H9 (cell line): ENCODE results near the gene TUBA4A. TPM values are rescaled to one million over a fixed set of nuclear protein-coding genes. Genes with fewer than 3 reads are reported as not detected.

Experiments used
- DNase-seq: peaks from one replicate; pipeline ENCODE4 v3.0.0-alpha.2; 2017
- H2AFZ ChIP-seq: one replicate; pipeline ENCODE4 v1.6.1; 2013; ENCODE audit warnings: mild to moderate bottlenecking, low read length, control low read depth, moderate library complexity
- H2AK5ac ChIP-seq: 2 replicates; pipeline ENCODE4 v1.6.1; 2013; ENCODE audit warnings: low read length, control low read depth, mixed read lengths; ENCODE audit not compliant: insufficient read length
- H2BK120ac ChIP-seq: one replicate; pipeline ENCODE4 v1.6.1; 2013; ENCODE audit warnings: low read depth, mild to moderate bottlenecking, low read length, control low read depth, inconsistent platforms; ENCODE audit not compliant: poor library complexity, severe bottlenecking
- H2BK12ac ChIP-seq: 2 replicates; pipeline ENCODE4 v1.6.1; 2013; ENCODE audit warnings: low read length, control low read depth, mixed read lengths, low read depth; ENCODE audit not compliant: insufficient read length
- H2BK15ac ChIP-seq: 2 replicates; pipeline ENCODE4 v1.6.1; 2013; ENCODE audit warnings: low read depth, low read length, control low read depth
- H2BK20ac ChIP-seq: one replicate; pipeline ENCODE4 v1.6.1; 2013; ENCODE audit warnings: low read depth, mild to moderate bottlenecking, low read length, control low read depth, inconsistent platforms; ENCODE audit not compliant: poor library complexity, severe bottlenecking
- H2BK5ac ChIP-seq: 2 replicates; pipeline ENCODE4 v1.6.1; 2013; ENCODE audit warnings: low read length, control low read depth, mixed read lengths; ENCODE audit not compliant: insufficient read length
- H3K14ac ChIP-seq: 2 replicates; pipeline ENCODE4 v1.6.1; 2013; ENCODE audit warnings: low read length, control low read depth; ENCODE audit not compliant: insufficient read depth
- H3K18ac ChIP-seq: 2 replicates; pipeline ENCODE4 v1.6.1; 2013; ENCODE audit warnings: low read depth, mild to moderate bottlenecking, mixed read lengths, low read length, control low read depth; ENCODE audit not compliant: insufficient read length
- H3K23ac ChIP-seq: 2 replicates; pipeline ENCODE4 v1.6.1; 2013; ENCODE audit warnings: low read length, control low read depth, mixed read lengths, low read depth; ENCODE audit not compliant: insufficient read length
- H3K23me2 ChIP-seq: 2 replicates; pipeline ENCODE4 v1.6.1; 2013; ENCODE audit warnings: low read depth, mild to moderate bottlenecking, mixed read lengths, low read length, control low read depth; ENCODE audit not compliant: insufficient read length, poor library complexity, severe bottlenecking
- H3K27ac ChIP-seq: 2 replicates; pipeline ENCODE4 v1.5.1; 2013; ENCODE audit warnings: low read length, control low read depth, mixed read lengths, low read depth; ENCODE audit not compliant: insufficient read length
- H3K27me3 ChIP-seq: 2 replicates; pipeline ENCODE4 v1.6.1; 2013; ENCODE audit warnings: low read length, control low read depth, inconsistent platforms; ENCODE audit not compliant: insufficient read depth
- H3K4ac ChIP-seq: 2 replicates; pipeline ENCODE4 v1.6.1; 2013; ENCODE audit warnings: low read depth, mild to moderate bottlenecking, control low read depth, inconsistent platforms, low read length, moderate library complexity
- H3K4me1 ChIP-seq: 2 replicates; pipeline ENCODE4 v1.6.1; 2013; ENCODE audit warnings: low read length, control low read depth, inconsistent platforms; ENCODE audit not compliant: insufficient read depth
- H3K4me2 ChIP-seq: 2 replicates; pipeline ENCODE4 v1.6.1; 2013; ENCODE audit warnings: low read length, control low read depth, mixed read lengths; ENCODE audit not compliant: insufficient read length, insufficient read depth
- H3K56ac ChIP-seq: 2 replicates; pipeline ENCODE4 v1.6.1; 2013; ENCODE audit warnings: low read depth, mild to moderate bottlenecking, mixed read lengths, low read length, control low read depth; ENCODE audit not compliant: insufficient read length
- H3K79me1 ChIP-seq: 2 replicates; pipeline ENCODE4 v1.6.1; 2013; ENCODE audit warnings: low read depth, mild to moderate bottlenecking, moderate library complexity, low read length, control low read depth, inconsistent platforms; ENCODE audit not compliant: insufficient read depth, poor library complexity, severe bottlenecking
- H3K79me2 ChIP-seq: 2 replicates; pipeline ENCODE4 v1.6.1; 2013; ENCODE audit warnings: low read length, control low read depth, inconsistent platforms; ENCODE audit not compliant: insufficient read depth
- H3K9ac ChIP-seq: 2 replicates; pipeline ENCODE4 v1.6.1; 2013; ENCODE audit warnings: low read length, control low read depth, mixed read lengths; ENCODE audit not compliant: insufficient read length; ENCODE audit errors: extremely low read depth
- H3K9me3 ChIP-seq: one replicate; pipeline ENCODE4 v1.6.1; 2013; ENCODE audit warnings: low read depth, low read length, inconsistent platforms; ENCODE audit not compliant: control insufficient read depth
- H3T11ph ChIP-seq: one replicate; pipeline ENCODE4 v1.6.1; 2013; ENCODE audit warnings: mild to moderate bottlenecking, low read length, control low read depth, inconsistent platforms
- H4K20me1 ChIP-seq: one replicate; pipeline ENCODE4 v1.6.1; 2013; ENCODE audit not compliant: control insufficient read depth, insufficient read length, insufficient read depth
- H4K5ac ChIP-seq: 2 replicates; pipeline ENCODE4 v1.6.1; 2013; ENCODE audit warnings: low read depth, mild to moderate bottlenecking, mixed read lengths, low read length, control low read depth; ENCODE audit not compliant: insufficient read length
- H4K8ac ChIP-seq: replicated peaks from 2 replicates; pipeline ENCODE4 v1.6.1; 2013; ENCODE audit warnings: low read length, control low read depth, mixed read lengths, low read depth; ENCODE audit not compliant: insufficient read length
- H4K91ac ChIP-seq: 2 replicates; pipeline ENCODE4 v1.6.1; 2013; ENCODE audit warnings: low read depth, mild to moderate bottlenecking, moderate library complexity, mixed read lengths, low read length, control low read depth; ENCODE audit not compliant: insufficient read length
- H3K27ac Mint-ChIP-seq, 3 experiments: 2 replicates in 2 of 3; 3 replicates in 1 of 3; pipeline ENCODE4 v1.8.0; 2020 to 2021; ENCODE audit warnings: mixed read lengths in 3 of 3, mild to moderate bottlenecking in 1 of 3, moderate library complexity in 1 of 3
- H3K27me3 Mint-ChIP-seq: 2 replicates; pipeline ENCODE4 v1.8.0; 2021; ENCODE audit warnings: low read depth, mild to moderate bottlenecking, moderate library complexity, mixed read lengths
- H3K36me3 Mint-ChIP-seq, 3 experiments: 2 replicates in 2 of 3; 3 replicates in 1 of 3; pipeline ENCODE4 v1.8.0; 2020 to 2021; ENCODE audit warnings: low read depth in 3 of 3, mixed read lengths in 3 of 3; ENCODE audit not compliant: insufficient read depth in 1 of 3
- H3K4me1 Mint-ChIP-seq, 2 experiments: 2 replicates each; pipeline ENCODE4 v1.8.0; 2020; ENCODE audit warnings: mixed read lengths in 2 of 2
- H3K4me3 Mint-ChIP-seq, 2 experiments: 2 replicates in 1 of 2; 3 replicates in 1 of 2; pipeline ENCODE4 v1.8.0; 2020 to 2021; ENCODE audit warnings: mild to moderate bottlenecking in 2 of 2, mixed read lengths in 2 of 2, moderate library complexity in 1 of 2
- H3K9me3 Mint-ChIP-seq, 2 experiments: 2 replicates in 1 of 2; 3 replicates in 1 of 2; pipeline ENCODE4 v1.8.0; 2020; ENCODE audit warnings: mild to moderate bottlenecking in 2 of 2, mixed read lengths in 2 of 2, moderate library complexity in 1 of 2
- WGBS: extraction: QIAGEN DNeasy Blood & Tissue Kit; methylation state at CpG from one replicate; pipeline ENCODE4 v1.1.7; 2013; ENCODE audit warnings: missing lambda C conversion rate, low lambda C conversion rate, mixed read lengths; ENCODE audit not compliant: insufficient read length; ENCODE audit errors: extremely low coverage; 5-methylcytosine and 5-hydroxymethylcytosine counted together
- total RNA-seq: library from RNA; stranded (reverse); gene quantifications from 2 replicates; pipeline ENCODE4 v1.2.1, GENCODE V29; 2021
- TF ChIP-seq, protein P1 (sequence below): fragments of 200-600 bp; sonication (generic); conservative IDR thresholded peaks from 3 replicates; pipeline ENCODE4 v1.8.0; 2021; ENCODE audit warnings: antibody characterized with exemption, mild to moderate bottlenecking

TUBA4A gene
- total RNA-seq, 1 experiment from 2014 or later, result 25.5 TPM

DNA sequence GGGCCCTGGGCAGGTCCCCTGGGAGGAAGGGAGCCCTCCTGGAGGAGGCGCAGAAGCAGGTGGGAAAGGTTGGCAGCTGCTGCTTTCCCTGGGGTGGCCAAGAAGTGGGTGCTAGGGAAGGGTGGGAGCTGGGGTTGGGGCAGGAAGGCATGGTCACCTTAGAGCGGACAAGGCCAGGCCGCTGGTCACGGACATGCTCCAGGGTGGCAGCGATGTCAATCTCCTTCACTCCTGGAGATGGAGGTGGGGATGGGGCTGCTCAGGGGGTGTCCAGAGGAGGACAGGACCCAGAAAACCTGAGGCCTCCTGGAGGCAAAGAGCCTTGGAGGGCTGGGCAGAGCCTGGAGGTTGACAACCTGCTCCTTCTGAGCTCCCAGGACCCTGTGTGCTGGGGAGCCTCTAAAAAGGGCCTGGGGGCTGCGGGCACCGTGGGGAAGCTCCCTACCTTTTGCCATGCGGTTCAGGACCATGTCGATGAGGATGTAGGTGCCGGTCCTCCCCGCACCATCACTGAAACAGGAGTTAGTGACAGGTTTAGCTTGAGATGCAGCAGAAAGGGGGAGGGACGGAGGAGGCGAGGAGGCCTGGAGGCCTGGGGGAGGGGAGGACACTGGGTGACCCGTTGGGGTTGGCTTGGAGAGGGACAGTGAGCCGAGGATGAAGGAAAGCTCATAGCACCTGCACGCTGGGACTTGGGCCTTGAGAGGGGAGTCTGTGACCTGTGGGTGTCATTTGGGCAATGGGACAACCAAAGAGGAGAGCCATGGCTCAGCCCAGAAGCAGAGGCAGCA is 36.9 kb upstream of the TUBA4A start:
- H2BK5ac ChIP-seq, result no peak overlapping the region
- Mint-ChIP-seq H3K4me1 (peaks cover 17 to 19% of the 10 kb centered on the region in 2 experiments), H3K27me3 (peaks cover 33% of the 10 kb centered on the region), H3K27ac (no peak overlapping the region), H3K36me3 (peaks cover 0 to 2% (median 1%) of the 10 kb centered on the region in 3 experiments; a peak in 3 of 7 replicates), H3K4me3 (no peak overlapping the region), H3K9me3 (peaks cover 2 to 4% of the 10 kb centered on the region in 2 experiments; a peak in 3 of 5 replicates)
- no peak for DNase-seq
- no peak overlapping the region for H4K91ac ChIP-seq
- H3K9me3 ChIP-seq, result no peaks in the 10 kb centered on the region
- no peak overlapping the region for H3K4me2 ChIP-seq
- H3K4ac ChIP-seq, result no peak overlapping the region
- no peaks in the 10 kb centered on the region for H4K20me1 ChIP-seq
- no peak overlapping the region for H2AK5ac ChIP-seq
- no peak overlapping the region for H4K5ac ChIP-seq
- WGBS, result no CpG with 5 or more reads among the region's 16 CpGs
- no peak overlapping the region for H2AFZ ChIP-seq
- no peak overlapping the region for H2BK20ac ChIP-seq
- H2BK15ac ChIP-seq, result no peak overlapping the region
- no peak overlapping the region for H2BK12ac ChIP-seq
- peaks cover 6% of the 10 kb centered on the region for H3K23me2 ChIP-seq
- no peak overlapping the region for H3K18ac ChIP-seq
- H3K79me1 ChIP-seq, result no peaks in the 10 kb centered on the region
- H3K9ac ChIP-seq, result no peak overlapping the region
- no peak overlapping the region for H3T11ph ChIP-seq
- no peaks in the 10 kb centered on the region for H3K79me2 ChIP-seq
- no peak overlapping the region for H4K8ac ChIP-seq
- H3K56ac ChIP-seq, result no peak overlapping the region
- H3K4me1 ChIP-seq, result no peaks in the 10 kb centered on the region; the same call in 1 of the 2 replicates
- no peak overlapping the region for H3K14ac ChIP-seq
- TF ChIP-seq, protein P1, sequence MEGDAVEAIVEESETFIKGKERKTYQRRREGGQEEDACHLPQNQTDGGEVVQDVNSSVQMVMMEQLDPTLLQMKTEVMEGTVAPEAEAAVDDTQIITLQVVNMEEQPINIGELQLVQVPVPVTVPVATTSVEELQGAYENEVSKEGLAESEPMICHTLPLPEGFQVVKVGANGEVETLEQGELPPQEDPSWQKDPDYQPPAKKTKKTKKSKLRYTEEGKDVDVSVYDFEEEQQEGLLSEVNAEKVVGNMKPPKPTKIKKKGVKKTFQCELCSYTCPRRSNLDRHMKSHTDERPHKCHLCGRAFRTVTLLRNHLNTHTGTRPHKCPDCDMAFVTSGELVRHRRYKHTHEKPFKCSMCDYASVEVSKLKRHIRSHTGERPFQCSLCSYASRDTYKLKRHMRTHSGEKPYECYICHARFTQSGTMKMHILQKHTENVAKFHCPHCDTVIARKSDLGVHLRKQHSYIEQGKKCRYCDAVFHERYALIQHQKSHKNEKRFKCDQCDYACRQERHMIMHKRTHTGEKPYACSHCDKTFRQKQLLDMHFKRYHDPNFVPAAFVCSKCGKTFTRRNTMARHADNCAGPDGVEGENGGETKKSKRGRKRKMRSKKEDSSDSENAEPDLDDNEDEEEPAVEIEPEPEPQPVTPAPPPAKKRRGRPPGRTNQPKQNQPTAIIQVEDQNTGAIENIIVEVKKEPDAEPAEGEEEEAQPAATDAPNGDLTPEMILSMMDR, result no peak
- H2BK120ac ChIP-seq, result no peak overlapping the region
- H3K23ac ChIP-seq, result no peak overlapping the region
- H3K27ac ChIP-seq, result no peak overlapping the region
- H3K27me3 ChIP-seq, result no peaks in the 10 kb centered on the region; the same call in 1 of the 2 replicates
